A549 (cell line): Measurements from ENCODE around the gene TIMM44. TPM values are rescaled to one million over a fixed set of nuclear protein-coding genes. Genes with fewer than 3 reads are reported as not detected.

ENCODE experiments used
- ATAC-seq, 2 experiments: fragments of 200-7000 bp in 1 of 2; fragments of >200 bp in 1 of 2; cut with Nextera tagmentation in 1 of 2; cut with Tn5 transposase in 1 of 2; 3 replicates each; pipeline versions ENCODE4 v1.8.0 to v1.9.1; 2018 to 2020; ENCODE audit warnings: mild to moderate bottlenecking in 1 of 2, moderate library complexity in 1 of 2
- CTCF ChIA-PET: fragments of 300-600 bp; sonication (Branson Sonifier 250); formaldehyde crosslinking; extraction: SDS; loops from one replicate; lab custom pipeline; 2021; ENCODE audit warnings: antibody characterized with exemption, inconsistent platforms; lab: Yijun Ruan, JAX
- POLR2A ChIA-PET: fragments of 350-600 bp; formaldehyde crosslinking; extraction: SDS; loops from one replicate; lab custom pipeline; 2021; ENCODE audit warnings: antibody characterized with exemption, inconsistent platforms; lab: Yijun Ruan, JAX
- DNase-seq, 2 experiments: peaks; one replicate each; pipeline versions ENCODE4 v3.0.0 to v3.0.0-alpha.2; 2011 to 2016; ENCODE audit warnings: low read depth in 1 of 2, low spot score in 1 of 2
- FAIRE-seq: peaks from 2 replicates; lab custom pipeline; 2011; peaks lifted over from hg19 to GRCh38; lab: Jason Lieb, UNC
- H3K27ac ChIP-seq, 2 experiments: fragments of >200 bp; sonication (Bioruptor Twin); formaldehyde crosslinking; 3 replicates each; pipeline ENCODE4 v1.5.1; 2016 to 2017
- H3K4me1 ChIP-seq: fragments of >200 bp; sonication (Bioruptor Twin); formaldehyde crosslinking; 3 replicates; pipeline ENCODE4 v1.6.1; 2016
- H3K4me2 ChIP-seq: fragments of >200 bp; sonication (Bioruptor Twin); formaldehyde crosslinking; 3 replicates; pipeline ENCODE4 v1.6.1; 2016
- H3K4me3 ChIP-seq: fragments of >200 bp; sonication (Bioruptor Twin); formaldehyde crosslinking; 3 replicates; pipeline ENCODE4 v1.5.1; 2016
- H3K9me3 ChIP-seq: fragments of >200 bp; sonication (Bioruptor Twin); formaldehyde crosslinking; 3 replicates; pipeline ENCODE4 v1.6.1; 2016
- CBX2 ChIP-seq: fragments of 200-600 bp; sonication (generic); IDR thresholded peaks from 2 replicates; pipeline ENCODE4 v1.6.1; 2016; ENCODE audit warnings: low read depth, mild to moderate bottlenecking, borderline replicate concordance
- EHF ChIP-seq: fragments of 250-450 bp; sonication (Bioruptor Pico); IDR thresholded peaks from 2 replicates; pipeline ENCODE4 v1.5.0; 2020; ENCODE audit warnings: mild to moderate bottlenecking
- EHMT2 ChIP-seq: fragments of 200-600 bp; sonication (generic); IDR thresholded peaks from 2 replicates; pipeline ENCODE4 v1.6.1; 2016; ENCODE audit warnings: antibody characterized with exemption, low read depth, mild to moderate bottlenecking, moderate library complexity
- ESRRA ChIP-seq: fragments of 150-350 bp; IDR thresholded peaks from 2 replicates; pipeline ENCODE4 v1.6.1; 2014; ENCODE audit warnings: mild to moderate bottlenecking, low read length, borderline replicate concordance
- FOSB ChIP-seq: fragments of 250-450 bp; sonication (Bioruptor Pico); IDR thresholded peaks from 2 replicates; pipeline ENCODE4 v1.5.0; 2020; ENCODE audit warnings: mild to moderate bottlenecking, moderate library complexity
- GATA3 ChIP-seq: IDR thresholded peaks from 2 replicates; pipeline ENCODE4 v1.6.1; 2012; ENCODE audit warnings: borderline replicate concordance
- HDAC2 ChIP-seq: fragments of 200-600 bp; sonication (generic); IDR thresholded peaks from 2 replicates; pipeline ENCODE4 v1.6.1; 2016
- HES2 ChIP-seq: fragments of >200 bp; sonication (Bioruptor Twin); formaldehyde crosslinking; IDR thresholded peaks from 2 replicates; pipeline ENCODE4 v1.6.1; 2016
- HOXA7 ChIP-seq: fragments of 250-450 bp; sonication (Bioruptor Pico); IDR thresholded peaks from 2 replicates; pipeline ENCODE4 v1.5.0; 2020; ENCODE audit warnings: mild to moderate bottlenecking, moderate library complexity
- JUN ChIP-seq, 2 experiments: fragments of >200 bp; sonication (Bioruptor Twin); formaldehyde crosslinking; IDR thresholded peaks; 2 replicates in 1 of 2; 3 replicates in 1 of 2; pipeline ENCODE4 v1.6.1; 2016 to 2017
- NR3C1 ChIP-seq: fragments of >200 bp; sonication (Bioruptor Twin); formaldehyde crosslinking; IDR thresholded peaks from 3 replicates; pipeline ENCODE4 v1.6.1; 2017
- POLR2A ChIP-seq: IDR thresholded peaks from 2 replicates; pipeline ENCODE4 v1.6.1; 2012; ENCODE audit warnings: mild to moderate bottlenecking, low read length
- RAD21 ChIP-seq, 2 experiments: fragments of >200 bp in 1 of 2; sonication (Bioruptor Twin) in 1 of 2; formaldehyde crosslinking in 1 of 2; IDR thresholded peaks in 1 of 2; conservative IDR thresholded peaks in 1 of 2; 2 replicates in 1 of 2; 3 replicates in 1 of 2; pipeline ENCODE4 v1.6.1; 2012 to 2018; ENCODE audit warnings: inconsistent platforms in 1 of 2
- RCOR1 ChIP-seq: fragments of 150-350 bp; IDR thresholded peaks from 2 replicates; pipeline ENCODE4 v1.6.1; 2014; ENCODE audit warnings: antibody characterized with exemption, low read length, low read depth
- USF2 ChIP-seq: fragments of 450-650 bp; IDR thresholded peaks from 2 replicates; pipeline ENCODE4 v1.6.1; 2014; ENCODE audit warnings: antibody characterized with exemption
- ZSCAN20 ChIP-seq: fragments of 250-450 bp; sonication (Bioruptor Pico); IDR thresholded peaks from 2 replicates; pipeline ENCODE4 v1.8.0; 2022; ENCODE audit warnings: mild to moderate bottlenecking, moderate library complexity
- WGBS: methylation state at CpG from one replicate; pipeline ENCODE4 v1.1.6; 2017; ENCODE audit errors: missing lambda C conversion rate; 5-methylcytosine and 5-hydroxymethylcytosine counted together
- polyA plus RNA-seq, 4 experiments: library from polyadenylated mRNA; depleted of rRNA in 3 of 4; stranded (reverse); fragments of >200 nt; fragmentation: RNase III in 1 of 4; extraction: RNeasy Plus Mini Kit Qiagen cat#74134 plus additional on column Dnase treatment in 1 of 4; gene quantifications; 2 replicates in 3 of 4; 3 replicates in 1 of 4; pipeline ENCODE4 v1.2.3, GENCODE V29; 2011 to 2017
- TF ChIP-seq, protein P1 (sequence below): fragments of 200-600 bp; sonication (generic); IDR thresholded peaks from 2 replicates; pipeline ENCODE4 v1.6.1; 2016; ENCODE audit warnings: antibody characterized with exemption, mild to moderate bottlenecking, moderate library complexity
- TF ChIP-seq, protein P2 (sequence below): fragments of 250-450 bp; sonication (Bioruptor Pico); IDR thresholded peaks from 2 replicates; pipeline ENCODE4 v1.5.0; 2020; ENCODE audit warnings: low read depth, mild to moderate bottlenecking, moderate library complexity

Gene TIMM44
- polyA plus RNA-seq, 2 of the 4 experiments (the other 2 are of a cell fraction) = 29.7 to 53.2 TPM

DNA sequence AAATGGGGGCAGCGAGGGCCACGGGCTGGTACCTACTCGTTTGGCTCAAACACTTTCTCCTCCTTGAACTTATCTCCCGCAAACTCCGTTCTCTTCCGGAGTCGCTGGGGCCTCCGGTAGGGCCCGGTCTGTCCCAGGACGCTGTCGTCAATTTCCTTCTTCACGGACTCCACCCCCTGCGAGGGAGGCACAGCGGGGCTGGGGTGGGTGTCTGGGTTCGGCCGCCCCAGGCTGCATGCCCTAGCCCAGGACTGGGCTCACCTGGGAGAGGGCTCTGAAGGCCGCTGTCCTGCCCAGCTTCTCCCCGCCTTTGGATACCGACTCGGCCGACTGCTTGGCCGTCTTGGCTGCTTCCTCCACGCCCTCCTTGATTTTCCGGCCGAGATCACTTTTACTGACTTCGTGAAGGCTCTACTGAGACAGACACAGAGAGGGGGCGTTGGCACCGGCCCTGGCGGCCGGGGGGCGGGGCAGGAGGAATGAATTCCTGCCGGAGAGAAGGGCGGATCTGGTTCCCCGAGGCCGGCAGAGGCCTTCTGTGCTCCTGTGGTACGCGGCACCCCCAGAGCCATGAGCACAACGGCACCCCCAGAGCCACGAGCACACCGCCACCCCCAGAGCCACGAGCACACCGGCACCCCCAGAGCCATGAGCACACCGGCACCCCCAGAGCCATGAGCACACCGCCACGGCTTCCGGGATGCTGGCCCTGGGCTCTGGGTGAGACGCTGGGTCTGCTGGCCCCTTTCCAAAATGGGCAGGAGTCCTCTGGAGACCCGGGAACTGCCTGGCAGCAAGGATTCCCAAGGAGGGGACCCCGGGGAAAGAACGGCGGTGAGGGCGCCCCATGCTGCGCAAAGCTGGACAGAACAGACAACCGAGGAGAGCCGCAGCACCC, 9.4 kb downstream of the TIMM44 start:
- Histone ChIP-seq H3K9me3 (no peaks in the 10 kb centered on the region), H3K4me3 (no peak overlapping the region), H3K4me2 (no peak overlapping the region), H3K27ac (no peak overlapping the region), H3K4me1 (peaks cover 6% of the 10 kb centered on the region)
- no peak for DNase-seq
- ATAC-seq = no peak
- TF ChIP-seq EHMT2 (no peak), NR3C1 (no peak), HOXA7 (no peak), USF2 (no peak), HDAC2 (no peak), RCOR1 (no peak), FOSB (CRISPR knock-in tag) (no peak), ZSCAN20 (CRISPR knock-in tag) (no peak), EHF (CRISPR knock-in tag) (no peak), CBX2 (no peak), GATA3 (no peak), ESRRA (no peak), HES2 (no peak), POLR2A (no peak), RAD21 (conservative IDR thresholded peaks at IDR 0.05 in 1 of 2, IDR thresholded peaks at IDR 0.05 in 1 of 2) (no peak)
- TF ChIP-seq, protein P1, sequence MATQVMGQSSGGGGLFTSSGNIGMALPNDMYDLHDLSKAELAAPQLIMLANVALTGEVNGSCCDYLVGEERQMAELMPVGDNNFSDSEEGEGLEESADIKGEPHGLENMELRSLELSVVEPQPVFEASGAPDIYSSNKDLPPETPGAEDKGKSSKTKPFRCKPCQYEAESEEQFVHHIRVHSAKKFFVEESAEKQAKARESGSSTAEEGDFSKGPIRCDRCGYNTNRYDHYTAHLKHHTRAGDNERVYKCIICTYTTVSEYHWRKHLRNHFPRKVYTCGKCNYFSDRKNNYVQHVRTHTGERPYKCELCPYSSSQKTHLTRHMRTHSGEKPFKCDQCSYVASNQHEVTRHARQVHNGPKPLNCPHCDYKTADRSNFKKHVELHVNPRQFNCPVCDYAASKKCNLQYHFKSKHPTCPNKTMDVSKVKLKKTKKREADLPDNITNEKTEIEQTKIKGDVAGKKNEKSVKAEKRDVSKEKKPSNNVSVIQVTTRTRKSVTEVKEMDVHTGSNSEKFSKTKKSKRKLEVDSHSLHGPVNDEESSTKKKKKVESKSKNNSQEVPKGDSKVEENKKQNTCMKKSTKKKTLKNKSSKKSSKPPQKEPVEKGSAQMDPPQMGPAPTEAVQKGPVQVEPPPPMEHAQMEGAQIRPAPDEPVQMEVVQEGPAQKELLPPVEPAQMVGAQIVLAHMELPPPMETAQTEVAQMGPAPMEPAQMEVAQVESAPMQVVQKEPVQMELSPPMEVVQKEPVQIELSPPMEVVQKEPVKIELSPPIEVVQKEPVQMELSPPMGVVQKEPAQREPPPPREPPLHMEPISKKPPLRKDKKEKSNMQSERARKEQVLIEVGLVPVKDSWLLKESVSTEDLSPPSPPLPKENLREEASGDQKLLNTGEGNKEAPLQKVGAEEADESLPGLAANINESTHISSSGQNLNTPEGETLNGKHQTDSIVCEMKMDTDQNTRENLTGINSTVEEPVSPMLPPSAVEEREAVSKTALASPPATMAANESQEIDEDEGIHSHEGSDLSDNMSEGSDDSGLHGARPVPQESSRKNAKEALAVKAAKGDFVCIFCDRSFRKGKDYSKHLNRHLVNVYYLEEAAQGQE = no peak
- TF ChIP-seq, protein P2, sequence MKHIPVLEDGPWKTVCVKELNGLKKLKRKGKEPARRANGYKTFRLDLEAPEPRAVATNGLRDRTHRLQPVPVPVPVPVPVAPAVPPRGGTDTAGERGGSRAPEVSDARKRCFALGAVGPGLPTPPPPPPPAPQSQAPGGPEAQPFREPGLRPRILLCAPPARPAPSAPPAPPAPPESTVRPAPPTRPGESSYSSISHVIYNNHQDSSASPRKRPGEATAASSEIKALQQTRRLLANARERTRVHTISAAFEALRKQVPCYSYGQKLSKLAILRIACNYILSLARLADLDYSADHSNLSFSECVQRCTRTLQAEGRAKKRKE (CRISPR knock-in tag) = no peak
- no peak for FAIRE-seq
- WGBS = 95% methylated on average over 40 of the region's 55 CpGs
- POLR2A ChIA-PET = interaction anchor here (0.6 to 1.4 kb wide), 2 partner anchors 10 to 14 kb away, joined by 3 to 5 read pairs; partner anchors contain the start of genes SNAPC2 and TIMM44
- CTCF ChIA-PET = interaction anchor here (5.7 kb wide), 1 partner anchor 9 kb away, joined by 56 read pairs; the partner anchor contains the start of gene TIMM44

DNA sequence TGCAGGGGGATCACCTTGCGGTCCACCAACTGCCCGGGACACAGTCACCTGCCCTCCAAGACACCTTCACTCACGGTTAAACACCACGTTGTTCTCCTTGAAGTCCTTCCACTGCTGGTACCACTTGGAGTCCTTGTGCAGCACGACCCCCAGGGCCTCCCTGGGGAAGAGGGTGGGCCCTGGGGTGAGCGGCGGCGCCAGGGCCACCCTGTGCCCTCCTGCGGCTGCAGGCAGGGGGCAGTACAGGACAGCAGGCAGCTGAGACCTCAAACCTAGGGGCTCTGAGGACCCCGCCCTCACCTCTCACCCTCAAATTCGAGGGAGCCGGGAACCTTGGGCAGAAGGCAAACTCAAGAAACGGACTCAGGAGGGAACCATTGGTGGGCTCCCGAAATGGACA, 10.1 kb downstream of the TIMM44 start:
- Histone ChIP-seq H3K4me1 (peaks cover 13% of the 10 kb centered on the region), H3K9me3 (no peaks in the 10 kb centered on the region), H3K4me3 (no peak overlapping the region), H3K27ac (no peak overlapping the region), H3K4me2 (no peak overlapping the region)
- POLR2A ChIA-PET = no interaction called here
- CTCF ChIA-PET = interaction anchor here (5.7 kb wide), 1 partner anchor 9 kb away, joined by 56 read pairs; the partner anchor contains the start of gene TIMM44
- TF ChIP-seq RAD21 (conservative IDR thresholded peaks at IDR 0.05 in 1 of 2, IDR thresholded peaks at IDR 0.05 in 1 of 2) (peak in 1 of 2 experiments; percentile 5; a peak in 1 of 5 replicates), JUN (IDR thresholded peaks at IDR 0.05) (no peak)
- FAIRE-seq (no peak), DNase-seq (no peak), ATAC-seq (peak; percentile 25 to 44; a peak in 4 of 6 replicates)
- WGBS = 95% methylated on average over 6 of the region's 14 CpGs
